Naive thymus-derived CD4-positive, alpha-beta T cell (primary cell): ENCODE data around the gene STAG2. TPM values are rescaled to one million over a fixed set of nuclear protein-coding genes. Genes with fewer than 3 reads are reported as not detected.

Experiments
- ATAC-seq: fragments of 150-1000 bp; cut with Tn5 transposase; 2 replicates; pipeline ENCODE4 v1.10.0; 2021; ENCODE audit warnings: mild to moderate bottlenecking, moderate library complexity
- CTCF ChIA-PET: fragments of 350-600 bp; sonication (Branson Sonifier 250); formaldehyde crosslinking; loops from one replicate; lab custom pipeline; 2021; ENCODE audit warnings: antibody characterized with exemption; lab: Charles Lee
- POLR2A ChIA-PET: fragments of 350-600 bp; sonication (Branson Sonifier 250); formaldehyde crosslinking; loops from one replicate; lab custom pipeline; 2021; ENCODE audit warnings: antibody characterized with exemption, inconsistent platforms; lab: Charles Lee
- DNase-seq, 9 donors: peaks; one replicate each; pipeline versions ENCODE4 v3.0.0 to v3.0.0-alpha.2; 2020 to 2022; ENCODE audit warnings: mixed read lengths in 1 of 9
- H3K27ac ChIP-seq: one replicate; pipeline ENCODE4 v1.7.0; 2013; ENCODE audit warnings: mild to moderate bottlenecking, low read depth, low read length, moderate library complexity
- H3K27me3 ChIP-seq, 2 donors: one replicate each; pipeline ENCODE4 v1.7.0; 2013; ENCODE audit warnings: low read length in 2 of 2, mild to moderate bottlenecking in 2 of 2, moderate library complexity in 2 of 2; ENCODE audit not compliant: control insufficient read depth in 2 of 2, insufficient read depth in 2 of 2
- H3K36me3 ChIP-seq, 3 experiments: 1 replicate in 2 of 3; 2 replicates in 1 of 3; pipeline ENCODE4 v1.7.0; 2013; ENCODE audit warnings: low read length in 3 of 3, mild to moderate bottlenecking in 3 of 3, moderate library complexity in 1 of 3; ENCODE audit not compliant: insufficient read depth in 3 of 3, control insufficient read depth in 2 of 3
- H3K4me1 ChIP-seq, 2 donors: one replicate each; pipeline ENCODE4 v1.7.0; 2013; ENCODE audit warnings: low read length in 2 of 2, mild to moderate bottlenecking in 2 of 2, moderate library complexity in 1 of 2; ENCODE audit not compliant: control insufficient read depth in 2 of 2, insufficient read depth in 2 of 2
- H3K4me3 ChIP-seq: 2 replicates; pipeline ENCODE4 v1.7.0; 2013; ENCODE audit warnings: mild to moderate bottlenecking, low read length
- H3K9me3 ChIP-seq, 3 experiments: 1 replicate in 2 of 3; 2 replicates in 1 of 3; pipeline ENCODE4 v1.7.0; 2013; ENCODE audit warnings: low read length in 3 of 3; ENCODE audit not compliant: control insufficient read depth in 2 of 3
- H3K27ac Mint-ChIP-seq, 9 donors: one replicate each; pipeline ENCODE4 v1.8.0; 2020 to 2022; ENCODE audit warnings: mixed read lengths in 9 of 9, mild to moderate bottlenecking in 8 of 9, moderate library complexity in 5 of 9, inconsistent platforms in 2 of 9
- H3K27me3 Mint-ChIP-seq, 5 donors: one replicate each; pipeline ENCODE4 v1.8.0; 2021 to 2022; ENCODE audit warnings: mixed read lengths in 5 of 5, mild to moderate bottlenecking in 1 of 5
- H3K36me3 Mint-ChIP-seq, 5 donors: one replicate each; pipeline ENCODE4 v1.8.0; 2020 to 2022; ENCODE audit warnings: mixed read lengths in 5 of 5, mild to moderate bottlenecking in 3 of 5, inconsistent platforms in 1 of 5
- H3K4me1 Mint-ChIP-seq, 7 donors: one replicate each; pipeline ENCODE4 v1.8.0; 2020 to 2022; ENCODE audit warnings: mixed read lengths in 7 of 7, mild to moderate bottlenecking in 3 of 7, inconsistent platforms in 1 of 7
- H3K4me3 Mint-ChIP-seq, 10 donors: one replicate each; pipeline ENCODE4 v1.8.0; 2020 to 2022; ENCODE audit warnings: mild to moderate bottlenecking in 10 of 10, mixed read lengths in 10 of 10, moderate library complexity in 6 of 10, inconsistent platforms in 2 of 10
- H3K9me3 Mint-ChIP-seq, 11 donors: one replicate each; pipeline ENCODE4 v1.8.0; 2020 to 2022; ENCODE audit warnings: mixed read lengths in 11 of 11, mild to moderate bottlenecking in 4 of 11, inconsistent platforms in 1 of 11, moderate library complexity in 1 of 11
- intact Hi-C, 2 donors: fragments of 100-400 bp; cut with micrococcal nuclease; formaldehyde crosslinking; loops; one replicate each; pipeline ENCODE4 v1.15.1; 2023
- polyA plus RNA-seq, 2 donors: library from polyadenylated mRNA; unstranded; fragments of 300-500 nt; fragmentation: Illumina TruSeq; gene quantifications; one replicate each; pipeline ENCODE4 v1.2.3, GENCODE V29; 2021
- total RNA-seq, 6 experiments: library from RNA in 5 of 6; stranded (reverse) in 5 of 6; gene quantifications; 1 replicate in 5 of 6; 2 replicates in 1 of 6; pipeline ENCODE4 v1.2.3 and lab custom pipeline; 2021 to 2026

Gene STAG2
- total and polyA plus RNA-seq, 7 experiments from 2014 or later = 73.6 to 124 (median 84.6) TPM

- Histone ChIP-seq H3K4me3 (no peak overlapping the region), H3K27me3 (no peaks in the 10 kb centered on the region), H3K4me1 (peaks cover 0 to 6% of the 10 kb centered on the region in 2 donors), H3K27ac (peak overlapping the region; percentile 20), H3K36me3 (peaks cover 1 to 28% (median 15%) of the 10 kb centered on the region in 3 experiments), H3K9me3 (no peaks in the 10 kb centered on the region)
- Mint-ChIP-seq H3K27ac (peak overlapping the region; percentile 17 to 93 (median 85)), H3K9me3 (peaks cover 0 to 3% (median 0%) of the 10 kb centered on the region in 11 donors), H3K27me3 (no peaks in the 10 kb centered on the region), H3K36me3 (peaks cover 3 to 28% (median 24%) of the 10 kb centered on the region in 5 donors), H3K4me3 (peak overlapping the region in 6 of 10 donors; percentile 1 to 51 (median 47)), H3K4me1 (peaks cover 4 to 37% (median 31%) of the 10 kb centered on the region in 7 donors)
- intact Hi-C loops = loop anchor here (5.0 to 10.0 kb wide), 3 partner anchors 123 to 262 kb away; partner anchors contain the start of genes SH2D1A (in 1 of the 2) and STAG2 (in 1 of the 2)
- no peak for DNase-seq
- ATAC-seq = no peak
- ChIA-PET POLR2A (interaction anchor here (1.1 kb wide), 1 partner anchor 123 kb away, joined by 3 read pairs; no protein-coding TSS in a partner anchor), CTCF (no interaction called here)
Observed at GRCh38 chrX:124085063-124085462, 123.6 kb downstream of the STAG2 start.

GRCh38 chrX:124086411-124086810 is 124.9 kb downstream of the STAG2 start:
- H3K36me3 Mint-ChIP-seq = peaks cover 3 to 27% (median 25%) of the 10 kb centered on the region in 5 donors
- no peaks in the 10 kb centered on the region for H3K27me3 ChIP-seq
- peak overlapping the region; percentile 59 for H3K27ac ChIP-seq
- ATAC-seq = peak; percentile 97
- H3K27me3 Mint-ChIP-seq = no peaks in the 10 kb centered on the region
- H3K9me3 Mint-ChIP-seq = peaks cover 0 to 5% (median 0%) of the 10 kb centered on the region in 11 donors
- peaks cover 0 to 6% of the 10 kb centered on the region in 2 donors for H3K4me1 ChIP-seq
- H3K4me3 ChIP-seq = no peak overlapping the region
- H3K36me3 ChIP-seq = peaks cover 3 to 34% (median 21%) of the 10 kb centered on the region in 3 experiments
- CTCF ChIA-PET = interaction anchor here (0.7 kb wide), 1 partner anchor 8 kb away, joined by 3 read pairs; no protein-coding TSS in a partner anchor
- intact Hi-C loops = loop anchor here (1.0 to 10.0 kb wide), 7 partner anchors 22 to 261 kb away; partner anchors contain the start of genes SH2D1A (in 1 of the 2), STAG2 (in 1 of the 2) and XIAP (in 1 of the 2)
- H3K4me1 Mint-ChIP-seq = peaks cover 7 to 41% (median 31%) of the 10 kb centered on the region in 7 donors
- POLR2A ChIA-PET = interaction anchor here (1.4 kb wide), 1 partner anchor 127 kb away, joined by 4 read pairs; no protein-coding TSS in a partner anchor
- DNase-seq = peak in 8 of 9 donors; percentile 21 to 78 (median 64)
- peak overlapping the region in 9 of 10 donors; percentile 4 to 84 (median 68) for H3K4me3 Mint-ChIP-seq
- no peaks in the 10 kb centered on the region for H3K9me3 ChIP-seq
- peak overlapping the region; percentile 85 to 94 (median 91) for H3K27ac Mint-ChIP-seq

GRCh38 chrX:124087000-124087746 is 125.7 kb downstream of the STAG2 start:
- H3K27me3 Mint-ChIP-seq = no peaks in the 10 kb centered on the region
- peaks cover 3 to 30% (median 25%) of the 10 kb centered on the region in 5 donors for H3K36me3 Mint-ChIP-seq
- peaks cover 0 to 5% (median 0%) of the 10 kb centered on the region in 11 donors for H3K9me3 Mint-ChIP-seq
- intact Hi-C loops = loop anchor here (1.0 to 10.0 kb wide), 7 partner anchors 22 to 260 kb away; partner anchors contain the start of genes SH2D1A (in 1 of the 2), STAG2 (in 1 of the 2) and XIAP (in 1 of the 2)
- H3K27ac ChIP-seq = peak overlapping the region; percentile 59
- H3K4me3 Mint-ChIP-seq = peak overlapping the region in 3 of 10 donors; percentile 5 to 76 (median 11)
- ChIA-PET CTCF (no interaction called here), POLR2A (interaction anchor here (0.6 to 1.4 kb wide), 2 partner anchors 127 to 129 kb away, joined by 3 to 4 read pairs; no protein-coding TSS in a partner anchor)
- H3K27me3 ChIP-seq = no peaks in the 10 kb centered on the region
- ATAC-seq (no peak), DNase-seq (no peak)
- H3K9me3 ChIP-seq = no peaks in the 10 kb centered on the region
- H3K27ac Mint-ChIP-seq = peak overlapping the region; percentile 85 to 94 (median 91)
- no peak overlapping the region for H3K4me3 ChIP-seq
- peaks cover 7 to 37% (median 27%) of the 10 kb centered on the region in 7 donors for H3K4me1 Mint-ChIP-seq
- H3K4me1 ChIP-seq = peaks cover 0 to 6% of the 10 kb centered on the region in 2 donors
- H3K36me3 ChIP-seq = peaks cover 3 to 36% (median 22%) of the 10 kb centered on the region in 3 experiments

GRCh38 chrX:124093222-124093621 is 131.7 kb downstream of the STAG2 start:
- Mint-ChIP-seq H3K9me3 (peaks cover 0 to 5% (median 0%) of the 10 kb centered on the region in 11 donors), H3K4me1 (peaks cover 0 to 8% (median 4%) of the 10 kb centered on the region in 7 donors), H3K27me3 (no peaks in the 10 kb centered on the region), H3K4me3 (no peak overlapping the region), H3K27ac (peak overlapping the region in 2 of 9 donors; percentile 45 to 83), H3K36me3 (peaks cover 9 to 41% (median 23%) of the 10 kb centered on the region in 5 donors)
- H3K9me3 ChIP-seq = no peaks in the 10 kb centered on the region
- H3K4me3 ChIP-seq = no peak overlapping the region
- H3K27ac ChIP-seq = no peak overlapping the region
- intact Hi-C loops = loop anchor here in 1 of 2 donors (10.0 kb wide), 3 partner anchors 48 to 252 kb away; partner anchors contain the start of gene SH2D1A
- CTCF ChIA-PET = no interaction called here
- ATAC-seq = no peak
- no peak for DNase-seq
- POLR2A ChIA-PET = interaction anchor here (0.8 kb wide), 1 partner anchor 133 kb away, joined by 3 read pairs; no protein-coding TSS in a partner anchor
- peaks cover 3 to 38% (median 9%) of the 10 kb centered on the region in 3 experiments for H3K36me3 ChIP-seq
- no peaks in the 10 kb centered on the region for H3K4me1 ChIP-seq
- H3K27me3 ChIP-seq = no peaks in the 10 kb centered on the region

DNA sequence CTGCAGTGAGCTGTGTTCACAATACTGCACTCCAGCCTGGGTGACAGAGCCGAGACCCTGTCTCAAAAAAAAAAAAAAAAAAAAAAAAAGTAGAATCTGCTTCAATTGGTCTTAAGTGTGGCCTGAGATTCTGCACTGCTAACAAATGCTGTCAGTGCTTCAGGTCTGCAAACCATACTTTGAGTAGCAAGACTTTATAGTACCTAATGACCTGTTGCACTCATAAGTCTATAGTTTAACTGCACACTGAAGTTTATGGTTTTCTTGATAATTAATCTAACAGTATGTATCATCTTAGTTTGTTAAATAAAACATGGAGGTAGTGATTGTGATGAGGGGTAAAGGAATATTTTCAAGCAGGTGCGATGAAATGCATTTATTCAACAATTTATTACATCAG is 135.6 kb downstream of the STAG2 start:
- no peak overlapping the region for H3K4me3 Mint-ChIP-seq
- H3K27ac ChIP-seq = no peak overlapping the region
- intact Hi-C loops = loop anchor here (5.0 to 10.0 kb wide), 5 partner anchors 52 to 290 kb away; partner anchors contain the start of gene SH2D1A (in 1 of the 2)
- no peak overlapping the region for H3K4me3 ChIP-seq
- no peaks in the 10 kb centered on the region for H3K9me3 ChIP-seq
- ATAC-seq = no peak
- peaks cover 0 to 35% (median 13%) of the 10 kb centered on the region in 5 donors for H3K36me3 Mint-ChIP-seq
- peaks cover 0 to 2% (median 0%) of the 10 kb centered on the region in 7 donors for H3K4me1 Mint-ChIP-seq
- H3K36me3 ChIP-seq = peaks cover 0 to 15% (median 0%) of the 10 kb centered on the region in 3 experiments
- H3K27ac Mint-ChIP-seq = peak overlapping the region in 4 of 9 donors; percentile 19 to 77 (median 60)
- H3K27me3 Mint-ChIP-seq = no peaks in the 10 kb centered on the region
- CTCF ChIA-PET = no interaction called here
- no peaks in the 10 kb centered on the region for H3K9me3 Mint-ChIP-seq
- no peaks in the 10 kb centered on the region for H3K4me1 ChIP-seq
- POLR2A ChIA-PET = no interaction called here
- H3K27me3 ChIP-seq = no peaks in the 10 kb centered on the region
- no peak for DNase-seq

DNA sequence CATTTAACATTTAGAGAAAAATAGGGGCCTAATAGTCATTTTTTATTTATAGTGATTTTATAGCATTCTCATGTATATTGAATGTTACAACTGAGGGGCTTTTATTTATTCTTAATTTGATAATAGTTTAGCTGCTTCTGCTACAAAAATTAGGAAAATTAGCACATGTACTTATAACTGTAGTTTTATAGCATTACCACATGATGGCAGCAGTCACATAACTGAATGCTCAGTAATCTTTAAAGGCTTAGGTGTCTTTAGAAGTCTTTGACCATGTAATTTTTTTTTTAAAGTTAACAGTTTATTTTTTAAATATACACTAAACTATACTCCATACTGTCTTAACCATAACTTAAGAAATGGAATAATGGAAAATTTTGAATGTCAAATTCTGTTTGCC is 136.6 kb downstream of the STAG2 start:
- Mint-ChIP-seq H3K27ac (no peak overlapping the region), H3K9me3 (no peaks in the 10 kb centered on the region), H3K27me3 (no peaks in the 10 kb centered on the region), H3K4me3 (no peak overlapping the region), H3K4me1 (peaks cover 0 to 2% (median 0%) of the 10 kb centered on the region in 7 donors), H3K36me3 (peaks cover 5 to 33% (median 14%) of the 10 kb centered on the region in 5 donors)
- CTCF ChIA-PET = interaction anchor here (0.6 to 0.7 kb wide), 2 partner anchors 10 to 116 kb away, joined by 3 to 4 read pairs; no protein-coding TSS in a partner anchor
- Histone ChIP-seq H3K4me1 (no peaks in the 10 kb centered on the region), H3K36me3 (peaks cover 0 to 15% (median 0%) of the 10 kb centered on the region in 3 experiments), H3K27ac (no peak overlapping the region), H3K4me3 (no peak overlapping the region), H3K27me3 (no peaks in the 10 kb centered on the region), H3K9me3 (no peaks in the 10 kb centered on the region)
- intact Hi-C loops = loop anchor here (1.0 to 10.0 kb wide), 6 partner anchors 53 to 289 kb away; partner anchors contain the start of gene SH2D1A (in 1 of the 2)
- POLR2A ChIA-PET = no interaction called here
- DNase-seq (peak in 5 of 9 donors; percentile 8 to 34 (median 30)), ATAC-seq (peak; percentile 55)
